BJ (cell line): Measurements from ENCODE around the gene LTA4H. TPM values are rescaled to one million over a fixed set of nuclear protein-coding genes. Genes with fewer than 3 reads are reported as not detected.

ENCODE experiments used
- CTCF ChIA-PET: fragments of 350-600 bp; formaldehyde crosslinking; extraction: SDS; loops from one replicate; lab custom pipeline; 2021; ENCODE audit warnings: antibody characterized with exemption, inconsistent platforms; lab: Yijun Ruan, JAX
- POLR2A ChIA-PET: fragments of 300-600 bp; sonication (Branson Sonifier 250); formaldehyde crosslinking; extraction: SDS; loops from one replicate; lab custom pipeline; 2021; ENCODE audit warnings: antibody characterized with exemption; lab: Charles Lee
- DNase-seq: peaks from one replicate; pipeline ENCODE4 v3.0.0-alpha.2; 2011; ENCODE audit warnings: low read depth
- H3K27me3 ChIP-seq: 2 replicates; pipeline ENCODE4 v1.6.0; 2011; ENCODE audit warnings: low read length; ENCODE audit not compliant: control insufficient read depth, insufficient read depth
- H3K36me3 ChIP-seq: 2 replicates; pipeline ENCODE4 v1.5.1; 2011; ENCODE audit warnings: low read length; ENCODE audit not compliant: control insufficient read depth, insufficient read depth
- H3K4me3 ChIP-seq: 2 replicates; pipeline ENCODE4 v1.5.1; 2011; ENCODE audit warnings: low read depth, mild to moderate bottlenecking, control low read depth, low read length
- CTCF ChIP-seq: IDR thresholded peaks from 2 replicates; pipeline ENCODE4 v1.5.1; 2011; ENCODE audit warnings: low read depth, mild to moderate bottlenecking, control low read depth, inconsistent platforms, low read length, moderate library complexity; ENCODE audit not compliant: insufficient read depth
- polyA plus RNA-seq: library from polyadenylated mRNA; depleted of rRNA; stranded (reverse); fragments of >200 nt; gene quantifications from 2 replicates; pipeline ENCODE4 v1.2.3, GENCODE V29; 2011

LTA4H gene
- polyA plus RNA-seq, 1 experiment, result 35.1 TPM

GRCh38 chr12:95994476-95994875 lies 40.9 kb downstream of the LTA4H start:
- H3K4me3 ChIP-seq, result no peak overlapping the region
- no peaks in the 10 kb centered on the region for H3K27me3 ChIP-seq
- no peak for DNase-seq
- ChIA-PET POLR2A (no interaction called here), CTCF (interaction anchor here (1.5 kb wide), 1 partner anchor 76 kb away, joined by 4 read pairs; no protein-coding TSS in a partner anchor)
- no peaks in the 10 kb centered on the region for H3K36me3 ChIP-seq
- TF ChIP-seq CTCF, result no peak

- Histone ChIP-seq H3K27me3 (no peaks in the 10 kb centered on the region), H3K4me3 (no peak overlapping the region), H3K36me3 (no peaks in the 10 kb centered on the region)
- ChIA-PET POLR2A (no interaction called here), CTCF (interaction anchor here (1.5 kb wide), 1 partner anchor 75 kb away, joined by 4 read pairs; no protein-coding TSS in a partner anchor)
- DNase-seq, result no peak
- no peak for TF ChIP-seq CTCF
Observed at GRCh38 chr12:95993907-95994306, 41.5 kb downstream of the LTA4H start.

GRCh38 chr12:95990136-95990535 lies 45.3 kb downstream of the LTA4H start:
- CTCF ChIA-PET, result interaction anchor here (0.6 to 4.0 kb wide), 2 partner anchors 9 to 10 kb away, joined by 3 to 30 read pairs; no protein-coding TSS in a partner anchor
- no peak for TF ChIP-seq CTCF
- POLR2A ChIA-PET, result no interaction called here
- Histone ChIP-seq H3K36me3 (no peaks in the 10 kb centered on the region), H3K27me3 (no peaks in the 10 kb centered on the region; the same call in 1 of the 2 replicates), H3K4me3 (no peak overlapping the region)
- no peak for DNase-seq

GRCh38 chr12:95989504-95990123 lies 45.8 kb downstream of the LTA4H start:
- Histone ChIP-seq H3K4me3 (no peak overlapping the region), H3K36me3 (no peaks in the 10 kb centered on the region), H3K27me3 (no peaks in the 10 kb centered on the region; the same call in 1 of the 2 replicates)
- ChIA-PET CTCF (interaction anchor here (0.6 to 4.0 kb wide), 2 partner anchors 9 to 10 kb away, joined by 3 to 30 read pairs; no protein-coding TSS in a partner anchor), POLR2A (no interaction called here)
- no peak for DNase-seq
- TF ChIP-seq CTCF, result no peak

- H3K27me3 ChIP-seq, result no peaks in the 10 kb centered on the region; the same call in 1 of the 2 replicates
- CTCF ChIA-PET, result interaction anchor here (4.0 kb wide), 1 partner anchor 11 kb away, joined by 30 read pairs; no protein-coding TSS in a partner anchor
- no peaks in the 10 kb centered on the region for H3K36me3 ChIP-seq
- no peak for DNase-seq
- POLR2A ChIA-PET, result no interaction called here
- no peak overlapping the region for H3K4me3 ChIP-seq
- no peak for TF ChIP-seq CTCF
Observed at GRCh38 chr12:95988506-95989275, 46.7 kb downstream of the LTA4H start.
